ENCODE data around the gene UNC13A. TPM values are rescaled to one million over a fixed set of nuclear protein-coding genes. Genes with fewer than 3 reads are reported as not detected.
A peak's percentile ranks its signal among the peaks of the same experiment; 100 is the strongest.

The UNC13A gene
- total RNA-seq, 1 donor from 2014 or later, result 1.3 TPM

DNA sequence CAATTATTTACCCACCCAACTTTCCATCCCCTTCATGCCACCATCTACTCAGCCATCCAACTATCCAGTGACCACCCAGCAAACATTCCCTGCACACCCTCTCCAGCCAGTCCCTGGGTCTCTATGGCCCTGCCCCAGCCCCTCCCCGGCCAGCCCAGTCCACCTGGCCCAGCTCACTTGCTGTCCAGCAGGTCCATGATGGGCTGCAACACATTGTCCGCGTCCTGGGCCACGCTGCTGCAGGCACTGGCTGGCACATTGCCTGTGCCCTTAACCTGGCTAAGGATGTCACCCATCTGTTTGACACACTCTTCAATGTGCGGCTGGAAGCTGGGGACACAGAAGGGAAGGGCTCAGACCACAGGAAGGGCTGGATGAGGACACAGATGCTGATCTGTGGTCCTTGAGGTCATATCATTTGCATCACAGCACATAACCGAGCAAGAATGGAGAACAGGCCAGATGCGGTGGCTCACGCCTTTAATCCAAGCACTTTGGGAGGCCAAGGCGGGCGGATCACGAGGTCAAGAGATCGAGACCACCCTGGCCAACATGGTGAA, 61.6 kb downstream of the UNC13A start:
- Histone ChIP-seq H4K20me1 (ENCODE audit: low read depth) (no peaks in the 10 kb centered on the region), H3K36me3 (no peaks in the 10 kb centered on the region), H3K9ac (no peak overlapping the region), H3K27me3 (no peaks in the 10 kb centered on the region), H3F3A (ENCODE audit: low read depth) (no peaks in the 10 kb centered on the region), H3K27ac (no peak overlapping the region), H3K4me1 (no peaks in the 10 kb centered on the region), H3K4me3 (no peak overlapping the region), H3K9me3 (ENCODE audit: low read depth) (no peaks in the 10 kb centered on the region), H2AFZ (replicated peaks) (no peak overlapping the region), H3K4me2 (no peak overlapping the region), H3K79me2 (ENCODE audit: low read depth) (no peaks in the 10 kb centered on the region)
- Mint-ChIP-seq H3K4me3 (no peak overlapping the region), H3K4me1 (no peaks in the 10 kb centered on the region), H3K27ac (no peak overlapping the region), H3K9me3 (peaks cover 12% of the 10 kb centered on the region), H3K36me3 (peaks cover 4% of the 10 kb centered on the region), H3K27me3 (ENCODE audit: insufficient read depth, low read depth) (peaks cover 7% of the 10 kb centered on the region)
- TF ChIP-seq EZH2phosphoT487 (IDR thresholded peaks at IDR 0.05) (no peak), EZH2 (IDR thresholded peaks at IDR 0.05) (no peak)
- TF ChIP-seq, protein P1, sequence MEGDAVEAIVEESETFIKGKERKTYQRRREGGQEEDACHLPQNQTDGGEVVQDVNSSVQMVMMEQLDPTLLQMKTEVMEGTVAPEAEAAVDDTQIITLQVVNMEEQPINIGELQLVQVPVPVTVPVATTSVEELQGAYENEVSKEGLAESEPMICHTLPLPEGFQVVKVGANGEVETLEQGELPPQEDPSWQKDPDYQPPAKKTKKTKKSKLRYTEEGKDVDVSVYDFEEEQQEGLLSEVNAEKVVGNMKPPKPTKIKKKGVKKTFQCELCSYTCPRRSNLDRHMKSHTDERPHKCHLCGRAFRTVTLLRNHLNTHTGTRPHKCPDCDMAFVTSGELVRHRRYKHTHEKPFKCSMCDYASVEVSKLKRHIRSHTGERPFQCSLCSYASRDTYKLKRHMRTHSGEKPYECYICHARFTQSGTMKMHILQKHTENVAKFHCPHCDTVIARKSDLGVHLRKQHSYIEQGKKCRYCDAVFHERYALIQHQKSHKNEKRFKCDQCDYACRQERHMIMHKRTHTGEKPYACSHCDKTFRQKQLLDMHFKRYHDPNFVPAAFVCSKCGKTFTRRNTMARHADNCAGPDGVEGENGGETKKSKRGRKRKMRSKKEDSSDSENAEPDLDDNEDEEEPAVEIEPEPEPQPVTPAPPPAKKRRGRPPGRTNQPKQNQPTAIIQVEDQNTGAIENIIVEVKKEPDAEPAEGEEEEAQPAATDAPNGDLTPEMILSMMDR (IDR thresholded peaks at IDR 0.05), result no peak
- DNase-seq (ENCODE audit: low spot score), result no peak

DNA sequence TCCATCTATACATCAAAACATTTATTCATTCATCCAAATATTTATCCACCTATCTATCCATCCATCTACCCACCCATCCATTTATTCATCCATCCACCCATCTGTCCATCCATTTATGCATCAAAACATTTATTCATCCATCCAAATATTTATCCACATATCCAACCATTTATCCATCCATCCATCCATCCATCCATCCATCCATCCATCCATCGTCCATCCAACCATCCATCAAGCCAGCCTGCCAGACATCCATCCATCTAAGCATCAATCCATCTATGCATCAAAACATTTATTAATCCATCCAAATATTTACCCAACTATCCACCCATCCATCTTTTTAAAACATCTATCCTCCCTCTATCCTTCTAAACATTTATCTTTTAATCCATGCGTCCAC, 62.2 kb downstream of the UNC13A start:
- H3K9me3 ChIP-seq (ENCODE audit: low read depth), result no peaks in the 10 kb centered on the region
- no peak overlapping the region for H3K27ac ChIP-seq
- H4K20me1 ChIP-seq (ENCODE audit: low read depth), result no peaks in the 10 kb centered on the region
- no peak overlapping the region for H3K4me2 ChIP-seq
- H3K79me2 ChIP-seq (ENCODE audit: low read depth), result no peaks in the 10 kb centered on the region
- Mint-ChIP-seq H3K36me3 (peaks cover 5% of the 10 kb centered on the region), H3K27me3 (ENCODE audit: insufficient read depth, low read depth) (peaks cover 7% of the 10 kb centered on the region), H3K4me3 (no peak overlapping the region), H3K4me1 (no peaks in the 10 kb centered on the region), H3K9me3 (peaks cover 13% of the 10 kb centered on the region), H3K27ac (no peak overlapping the region)
- no peak overlapping the region for H3K9ac ChIP-seq
- H3K36me3 ChIP-seq, result no peaks in the 10 kb centered on the region
- H3K4me3 ChIP-seq, result no peak overlapping the region
- H3F3A ChIP-seq (ENCODE audit: low read depth), result no peaks in the 10 kb centered on the region
- DNase-seq (ENCODE audit: low spot score), result no peak
- H3K4me1 ChIP-seq, result no peaks in the 10 kb centered on the region
- H3K27me3 ChIP-seq, result no peaks in the 10 kb centered on the region
- TF ChIP-seq, protein P1 (IDR thresholded peaks at IDR 0.05), result no peak
- TF ChIP-seq EZH2phosphoT487 (IDR thresholded peaks at IDR 0.05), result no peak
- no peak for TF ChIP-seq EZH2 (IDR thresholded peaks at IDR 0.05)
- H2AFZ ChIP-seq (replicated peaks), result no peak overlapping the region

DNA sequence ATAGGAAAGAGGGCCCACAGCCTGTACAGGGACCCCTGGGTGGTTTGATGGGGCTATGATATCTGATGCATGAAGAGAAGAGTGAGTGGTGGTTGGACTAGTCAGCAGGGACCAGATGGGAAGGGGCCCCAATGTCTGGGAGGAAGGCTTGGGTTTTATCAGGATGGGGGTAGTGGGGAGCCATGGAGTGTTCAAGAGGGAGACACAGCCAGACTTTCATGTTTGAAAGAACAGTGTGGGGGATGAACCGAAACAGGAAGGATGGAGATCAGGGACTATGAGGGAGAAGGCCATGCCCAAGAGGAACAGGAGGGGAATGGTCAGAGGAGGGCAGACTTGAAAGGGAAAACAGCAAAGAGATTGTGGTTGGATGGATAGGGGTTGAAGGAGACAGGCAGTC, 63.1 kb downstream of the UNC13A start:
- H3K36me3 Mint-ChIP-seq, result peaks cover 5% of the 10 kb centered on the region
- DNase-seq (ENCODE audit: low spot score), result no peak
- Histone ChIP-seq H3K4me1 (no peaks in the 10 kb centered on the region), H3K9ac (no peak overlapping the region), H3K27ac (no peak overlapping the region), H3K79me2 (ENCODE audit: low read depth) (no peaks in the 10 kb centered on the region), H3F3A (ENCODE audit: low read depth) (no peaks in the 10 kb centered on the region), H3K27me3 (no peaks in the 10 kb centered on the region), H3K36me3 (no peaks in the 10 kb centered on the region), H3K4me2 (no peak overlapping the region), H4K20me1 (ENCODE audit: low read depth) (no peaks in the 10 kb centered on the region), H3K4me3 (no peak overlapping the region), H3K9me3 (ENCODE audit: low read depth) (no peaks in the 10 kb centered on the region), H2AFZ (replicated peaks) (no peak overlapping the region)
- peaks cover 7% of the 10 kb centered on the region for H3K27me3 Mint-ChIP-seq (ENCODE audit: insufficient read depth, low read depth)
- no peak overlapping the region for H3K27ac Mint-ChIP-seq
- peak overlapping the region; percentile 5 for H3K4me3 Mint-ChIP-seq
- peaks cover 13% of the 10 kb centered on the region for H3K9me3 Mint-ChIP-seq
- no peak for TF ChIP-seq EZH2phosphoT487 (IDR thresholded peaks at IDR 0.05)
- TF ChIP-seq, protein P1 (IDR thresholded peaks at IDR 0.05), result no peak
- TF ChIP-seq EZH2 (IDR thresholded peaks at IDR 0.05), result no peak
- no peaks in the 10 kb centered on the region for H3K4me1 Mint-ChIP-seq
